HepG2 (cell line): Measurements from ENCODE around the gene GGA2. TPM values are rescaled to one million over a fixed set of nuclear protein-coding genes. Genes with fewer than 3 reads are reported as not detected.

Experiments used
- ATF4 ChIP-seq, 2 experiments: fragments of 450-650 bp in 1 of 2; sonication (generic) in 1 of 2; formaldehyde crosslinking; IDR thresholded peaks; 2 replicates each; pipeline versions ENCODE4 v1.5.0 to v1.8.0; 2020 to 2022; ENCODE audit warnings: mild to moderate bottlenecking in 1 of 2, missing genetic modification reagents in 1 of 2
- CEBPG ChIP-seq: IDR thresholded peaks from 2 replicates; pipeline ENCODE4 v1.6.1; 2016
- DNMT3B ChIP-seq: conservative IDR thresholded peaks from 2 replicates; pipeline ENCODE4 v1.6.1; 2016; ENCODE audit warnings: missing biosample characterization, control low read depth
- HCFC1 ChIP-seq: fragments of 150-350 bp; IDR thresholded peaks from 2 replicates; pipeline ENCODE4 v1.6.1; 2014; ENCODE audit warnings: low read depth, low read length
- IKZF4 ChIP-seq: sonication (generic); formaldehyde crosslinking; IDR thresholded peaks from 2 replicates; pipeline ENCODE4 v1.5.1; 2020; ENCODE audit warnings: borderline replicate concordance, mild to moderate bottlenecking, low read depth, missing genetic modification reagents; ENCODE audit errors: not compliant biosample characterization
- MBD4 ChIP-seq: IDR thresholded peaks from 2 replicates; pipeline ENCODE4 v1.6.1; 2012; ENCODE audit warnings: low read length, inconsistent platforms, borderline replicate concordance
- MNT ChIP-seq: fragments of 450-650 bp; IDR thresholded peaks from 2 replicates; pipeline ENCODE4 v1.6.1; 2016
- PAWR ChIP-seq: sonication (generic); formaldehyde crosslinking; IDR thresholded peaks from 2 replicates; pipeline ENCODE4 v1.4.0; 2020; ENCODE audit warnings: missing genetic modification reagents, mild to moderate bottlenecking, borderline replicate concordance
- RAD21 ChIP-seq: fragments of 450-650 bp; formaldehyde crosslinking; IDR thresholded peaks from 2 replicates; pipeline ENCODE4 v1.5.0; 2020; ENCODE audit warnings: mild to moderate bottlenecking
- RFX5 ChIP-seq: IDR thresholded peaks from 2 replicates; pipeline ENCODE4 v1.6.1; 2011; ENCODE audit warnings: low read depth, low read length, improper control_type of control experiment
- TARDBP ChIP-seq: sonication (generic); formaldehyde crosslinking; IDR thresholded peaks from 2 replicates; pipeline ENCODE4 v1.8.0; 2022; ENCODE audit warnings: mild to moderate bottlenecking, missing genetic modification reagents
- TFAP4 ChIP-seq: sonication (generic); IDR thresholded peaks from 2 replicates; pipeline ENCODE4 v1.6.1; 2016; ENCODE audit warnings: low read depth, borderline replicate concordance
- TP53 ChIP-seq: sonication (generic); formaldehyde crosslinking; conservative IDR thresholded peaks from 2 replicates; pipeline ENCODE4 v1.4.0; 2020; ENCODE audit warnings: missing genetic modification reagents
- ZBTB20 ChIP-seq: sonication (generic); formaldehyde crosslinking; IDR thresholded peaks from 2 replicates; pipeline ENCODE4 v1.8.1; 2023; ENCODE audit warnings: missing genetic modification reagents, low read depth, mild to moderate bottlenecking, borderline replicate concordance
- ZMAT3 ChIP-seq: sonication (generic); formaldehyde crosslinking; conservative IDR thresholded peaks from 2 replicates; pipeline ENCODE4 v1.7.0; 2021; ENCODE audit warnings: missing genetic modification reagents
- ZNF12 ChIP-seq: sonication (generic); formaldehyde crosslinking; IDR thresholded peaks from 2 replicates; pipeline ENCODE4 v1.5.0; 2020; ENCODE audit warnings: missing genetic modification reagents
- ZNF282 ChIP-seq: fragments of 450-650 bp; IDR thresholded peaks from 2 replicates; pipeline ENCODE4 v1.6.1; 2018; ENCODE audit not compliant: partially characterized antibody
- ZNF335 ChIP-seq: sonication (generic); formaldehyde crosslinking; IDR thresholded peaks from 2 replicates; pipeline ENCODE4 v1.4.0; 2020; ENCODE audit warnings: missing genetic modification reagents
- ZNF501 ChIP-seq: sonication (generic); formaldehyde crosslinking; IDR thresholded peaks from 2 replicates; pipeline ENCODE4 v1.5.1; 2020; ENCODE audit warnings: mild to moderate bottlenecking, moderate library complexity, missing genetic modification reagents
- ZNF530 ChIP-seq: sonication (generic); formaldehyde crosslinking; IDR thresholded peaks from 2 replicates; pipeline ENCODE4 v1.5.0; 2020; ENCODE audit warnings: low read depth, mild to moderate bottlenecking, missing genetic modification reagents
- ZNF550 ChIP-seq: sonication (generic); formaldehyde crosslinking; IDR thresholded peaks from 2 replicates; pipeline ENCODE4 v1.4.0; 2020; ENCODE audit warnings: mild to moderate bottlenecking, missing genetic modification reagents, borderline replicate concordance
- ZNF652 ChIP-seq: IDR thresholded peaks from 2 replicates; pipeline ENCODE4 v1.6.1; 2016; ENCODE audit warnings: low read depth, borderline replicate concordance
- polyA plus RNA-seq, 8 experiments: library from polyadenylated mRNA; depleted of rRNA in 3 of 8; stranded (reverse) in 7 of 8; unstranded in 1 of 8; fragments of >200 nt; fragmentation: Illumina TruSeq in 4 of 8; extraction: Trizol in 4 of 8; gene quantifications; 2 replicates each; pipeline versions ENCODE4 v1.2.1 to v1.2.3, GENCODE V29; 2011 to 2016; ENCODE audit warnings: low read depth in 4 of 8, missing spikeins in 1 of 8, mixed read lengths in 1 of 8; ENCODE audit not compliant: insufficient read depth in 1 of 8
- total RNA-seq, 5 experiments: library from RNA; depleted of rRNA; stranded (reverse); fragments of >200 nt; fragmentation: Illumina TruSeq; extraction: Trizol; gene quantifications; 2 replicates each; pipeline ENCODE4 v1.2.3, GENCODE V29; 2016; ENCODE audit warnings: low read depth in 1 of 5
- TF ChIP-seq, protein P1 (sequence below): sonication (generic); formaldehyde crosslinking; IDR thresholded peaks from 2 replicates; pipeline ENCODE4 v1.4.0; 2020; ENCODE audit warnings: missing genetic modification reagents
- TF ChIP-seq, protein P2 (sequence below): sonication (generic); formaldehyde crosslinking; IDR thresholded peaks from 2 replicates; pipeline ENCODE4 v1.5.0; 2020; ENCODE audit warnings: missing genetic modification reagents

Gene GGA2
- total and polyA plus RNA-seq, 2 of the 13 experiments (the other 11 are each of a cell fraction or from before 2014, with no cell fraction given): 51.5 to 69.8 TPM

- TF ChIP-seq TFAP4 (peak; percentile 99), ZNF550 (CRISPR knock-in tag) (peak; percentile 95; the same call in 1 of the 2 replicates), RFX5 (no peak), ZNF335 (peak; percentile 94), PAWR (CRISPR knock-in tag) (peak; percentile 86; the same call in 1 of the 2 replicates), MBD4 (no peak), ZNF530 (no peak), ZNF501 (CRISPR knock-in tag) (peak; percentile 99), CEBPG (CRISPR knock-in tag) (peak; percentile 65), IKZF4 (CRISPR knock-in tag) (peak; percentile 48), TP53 (CRISPR knock-in tag) (peak; percentile 95), ZMAT3 (CRISPR knock-in tag) (peak; percentile 94), ZBTB20 (CRISPR knock-in tag) (peak; percentile 58), HCFC1 (peak; percentile 62), TARDBP (peak; percentile 97), ZNF12 (CRISPR knock-in tag) (peak; percentile 32; the same call in 1 of the 2 replicates), ZNF652 (CRISPR knock-in tag) (peak; percentile 64), MNT (peak; percentile 97), ZNF282 (no peak), RAD21 (CRISPR knock-in tag) (peak; percentile 76), DNMT3B (CRISPR knock-in tag) (no peak; the same call in 1 of the 2 replicates), ATF4 (CRISPR knock-in tag; IDR thresholded peaks at IDR 0.05) (peak in 1 of 2 experiments; percentile 81; a peak in 2 of 4 replicates)
- TF ChIP-seq, protein P1, sequence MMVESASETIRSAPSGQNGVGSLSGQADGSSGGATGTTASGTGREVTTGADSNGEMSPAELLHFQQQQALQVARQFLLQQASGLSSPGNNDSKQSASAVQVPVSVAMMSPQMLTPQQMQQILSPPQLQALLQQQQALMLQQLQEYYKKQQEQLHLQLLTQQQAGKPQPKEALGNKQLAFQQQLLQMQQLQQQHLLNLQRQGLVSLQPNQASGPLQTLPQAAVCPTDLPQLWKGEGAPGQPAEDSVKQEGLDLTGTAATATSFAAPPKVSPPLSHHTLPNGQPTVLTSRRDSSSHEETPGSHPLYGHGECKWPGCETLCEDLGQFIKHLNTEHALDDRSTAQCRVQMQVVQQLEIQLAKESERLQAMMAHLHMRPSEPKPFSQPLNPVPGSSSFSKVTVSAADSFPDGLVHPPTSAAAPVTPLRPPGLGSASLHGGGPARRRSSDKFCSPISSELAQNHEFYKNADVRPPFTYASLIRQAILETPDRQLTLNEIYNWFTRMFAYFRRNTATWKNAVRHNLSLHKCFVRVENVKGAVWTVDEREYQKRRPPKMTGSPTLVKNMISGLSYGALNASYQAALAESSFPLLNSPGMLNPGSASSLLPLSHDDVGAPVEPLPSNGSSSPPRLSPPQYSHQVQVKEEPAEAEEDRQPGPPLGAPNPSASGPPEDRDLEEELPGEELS (CRISPR knock-in tag): peak; percentile 74
- TF ChIP-seq, protein P2, sequence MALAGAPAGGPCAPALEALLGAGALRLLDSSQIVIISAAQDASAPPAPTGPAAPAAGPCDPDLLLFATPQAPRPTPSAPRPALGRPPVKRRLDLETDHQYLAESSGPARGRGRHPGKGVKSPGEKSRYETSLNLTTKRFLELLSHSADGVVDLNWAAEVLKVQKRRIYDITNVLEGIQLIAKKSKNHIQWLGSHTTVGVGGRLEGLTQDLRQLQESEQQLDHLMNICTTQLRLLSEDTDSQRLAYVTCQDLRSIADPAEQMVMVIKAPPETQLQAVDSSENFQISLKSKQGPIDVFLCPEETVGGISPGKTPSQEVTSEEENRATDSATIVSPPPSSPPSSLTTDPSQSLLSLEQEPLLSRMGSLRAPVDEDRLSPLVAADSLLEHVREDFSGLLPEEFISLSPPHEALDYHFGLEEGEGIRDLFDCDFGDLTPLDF (CRISPR knock-in tag): peak; percentile 92
These were observed 46.8 kb upstream of the GGA2 start, which contains the start of the genes EARS2 and UBFD1 (continued) for GRCh38 chr16:23556881-23557778.
